A549 treated with dexamethasone at 1 μM for 4 hours (cell line): ENCODE data around the gene KRTAP25-1. TPM values are rescaled to one million over a fixed set of nuclear protein-coding genes. Genes with fewer than 3 reads are reported as not detected.

Experiments
- total RNA-seq: library from RNA; stranded (reverse); fragments of 200-300 nt; extraction: Qiagen RNA extraction; gene quantifications from 5 replicates; pipeline ENCODE4 v1.2.3, GENCODE V29; 2022

The KRTAP25-1 gene
- not detected in 5 replicates for total RNA-seq

GRCh38 chr21:30289215-30289614 is at the start of gene KRTAP25-1:
Gene KRTAP25-1, minus strand, starts transcription at chr21:30289514. Its CDS starts 24 bp downstream, at chr21:30289490.

GRCh38 chr21:30337276-30337744 is 48.0 kb upstream of the KRTAP25-1 start, which contains the start of gene KRTAP27-1:
Gene KRTAP27-1, minus strand, starts transcription at chr21:30337694. Its CDS starts 26 bp downstream, at chr21:30337668.

GRCh38 chr21:30320215-30320614 is 30.9 kb upstream of the KRTAP25-1 start, which contains the start of gene KRTAP26-1:
Gene KRTAP26-1, minus strand, starts transcription at chr21:30320315. Its CDS starts 280 bp downstream, at chr21:30320035.

GRCh38 chr21:30282850-30283249 is 6.5 kb downstream of the KRTAP25-1 start, which contains the start of gene KRTAP24-1:
Gene KRTAP24-1, minus strand, starts transcription at chr21:30282950. Its CDS starts 18 bp downstream, at chr21:30282932.

Other genes starting within 250 kb of the KRTAP25-1 start
- not detected in 5 replicates for gene CLDN17, start 122.7 kb downstream of the KRTAP25-1 start, total RNA-seq
- not detected in 5 replicates for gene CLDN8, start 73.4 kb downstream of the KRTAP25-1 start, total RNA-seq
- gene KRTAP24-1, start 6.6 kb downstream of the KRTAP25-1 start, total RNA-seq: not detected in 5 replicates
- gene KRTAP26-1, start 30.8 kb upstream of the KRTAP25-1 start, total RNA-seq: not detected in 5 replicates
- gene KRTAP27-1, start 48.2 kb upstream of the KRTAP25-1 start, total RNA-seq: not detected in 5 replicates
- not detected in 5 replicates for gene KRTAP23-1, start 59.1 kb upstream of the KRTAP25-1 start, total RNA-seq
- 0.09 TPM in 1 of 5 replicates, not detected in the others for gene KRTAP13-2, start 82.8 kb upstream of the KRTAP25-1 start, total RNA-seq
- gene KRTAP13-1, start 106.5 kb upstream of the KRTAP25-1 start, total RNA-seq: not detected in 5 replicates
- gene KRTAP13-3, start 136.4 kb upstream of the KRTAP25-1 start, total RNA-seq: not detected in 5 replicates
- gene KRTAP13-4, start 140.7 kb upstream of the KRTAP25-1 start, total RNA-seq: not detected in 5 replicates
- gene KRTAP15-1, start 150.8 kb upstream of the KRTAP25-1 start, total RNA-seq: not detected in 5 replicates
- not detected in 5 replicates for gene KRTAP19-1, start 190.9 kb upstream of the KRTAP25-1 start, total RNA-seq
- gene KRTAP19-2, start 197.9 kb upstream of the KRTAP25-1 start, total RNA-seq: not detected in 5 replicates
- not detected in 5 replicates for gene KRTAP19-3, start 202.5 kb upstream of the KRTAP25-1 start, total RNA-seq
- gene KRTAP19-4, start 207.7 kb upstream of the KRTAP25-1 start, total RNA-seq: not detected in 5 replicates
- not detected in 5 replicates for gene KRTAP19-5, start 212.6 kb upstream of the KRTAP25-1 start, total RNA-seq